DND-41 (cell line): ENCODE data around the gene VWA5B1.

Experiments used
- EZH2 ChIP-seq: IDR thresholded peaks from 3 replicates; pipeline ENCODE4 v1.6.1; 2012; ENCODE audit warnings: borderline replicate concordance, low read depth, mild to moderate bottlenecking, moderate library complexity, low read length, inconsistent platforms; ENCODE audit not compliant: severe bottlenecking
- TF ChIP-seq, protein P1 (sequence below): IDR thresholded peaks from 2 replicates; pipeline ENCODE4 v1.5.1; 2012; ENCODE audit warnings: borderline replicate concordance, low read length, moderate library complexity, mild to moderate bottlenecking; ENCODE audit not compliant: poor library complexity, severe bottlenecking; ENCODE audit errors: extremely low read depth

DNA sequence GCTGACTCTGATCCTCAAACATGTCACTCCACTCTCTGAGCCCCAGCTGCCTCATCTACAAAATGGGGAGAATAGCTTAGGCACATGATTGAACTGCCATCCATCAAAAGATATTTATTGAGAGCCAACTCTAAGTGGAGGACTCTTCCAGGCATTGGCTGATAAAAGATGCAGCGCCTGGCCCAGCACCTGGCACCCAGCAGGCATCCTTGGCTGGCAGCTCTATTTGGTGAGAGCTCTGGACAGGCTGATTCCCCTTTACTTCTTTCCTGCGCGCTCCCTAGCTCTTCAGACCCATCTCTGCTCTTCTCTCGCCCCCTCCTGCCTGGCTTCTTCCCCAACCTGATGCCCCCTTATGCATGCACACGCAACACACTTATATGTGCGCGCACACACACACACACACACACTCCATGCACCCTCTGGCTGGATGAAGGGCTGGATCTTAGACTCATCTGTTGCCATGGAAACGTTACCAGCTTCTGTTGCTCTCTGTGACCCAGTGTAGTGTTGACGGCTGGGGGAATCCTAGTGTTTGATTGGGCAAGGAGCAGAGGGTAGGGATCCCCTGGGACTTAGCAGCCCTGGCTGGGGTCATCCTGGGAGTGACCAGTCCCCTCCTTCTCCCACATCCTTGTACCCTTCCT is 49.3 kb downstream of the VWA5B1 start:
- TF ChIP-seq, protein P1, sequence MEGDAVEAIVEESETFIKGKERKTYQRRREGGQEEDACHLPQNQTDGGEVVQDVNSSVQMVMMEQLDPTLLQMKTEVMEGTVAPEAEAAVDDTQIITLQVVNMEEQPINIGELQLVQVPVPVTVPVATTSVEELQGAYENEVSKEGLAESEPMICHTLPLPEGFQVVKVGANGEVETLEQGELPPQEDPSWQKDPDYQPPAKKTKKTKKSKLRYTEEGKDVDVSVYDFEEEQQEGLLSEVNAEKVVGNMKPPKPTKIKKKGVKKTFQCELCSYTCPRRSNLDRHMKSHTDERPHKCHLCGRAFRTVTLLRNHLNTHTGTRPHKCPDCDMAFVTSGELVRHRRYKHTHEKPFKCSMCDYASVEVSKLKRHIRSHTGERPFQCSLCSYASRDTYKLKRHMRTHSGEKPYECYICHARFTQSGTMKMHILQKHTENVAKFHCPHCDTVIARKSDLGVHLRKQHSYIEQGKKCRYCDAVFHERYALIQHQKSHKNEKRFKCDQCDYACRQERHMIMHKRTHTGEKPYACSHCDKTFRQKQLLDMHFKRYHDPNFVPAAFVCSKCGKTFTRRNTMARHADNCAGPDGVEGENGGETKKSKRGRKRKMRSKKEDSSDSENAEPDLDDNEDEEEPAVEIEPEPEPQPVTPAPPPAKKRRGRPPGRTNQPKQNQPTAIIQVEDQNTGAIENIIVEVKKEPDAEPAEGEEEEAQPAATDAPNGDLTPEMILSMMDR: no peak
- TF ChIP-seq EZH2: no peak
